ENCODE results near the gene SASS6. TPM values are rescaled to one million over a fixed set of nuclear protein-coding genes. Genes with fewer than 3 reads are reported as not detected.

SASS6 gene
- total and polyA plus RNA-seq, 2 donors (not counting 1 experiment from before 2014, with no cell fraction given), result 0.79 to 1.5 TPM

DNA sequence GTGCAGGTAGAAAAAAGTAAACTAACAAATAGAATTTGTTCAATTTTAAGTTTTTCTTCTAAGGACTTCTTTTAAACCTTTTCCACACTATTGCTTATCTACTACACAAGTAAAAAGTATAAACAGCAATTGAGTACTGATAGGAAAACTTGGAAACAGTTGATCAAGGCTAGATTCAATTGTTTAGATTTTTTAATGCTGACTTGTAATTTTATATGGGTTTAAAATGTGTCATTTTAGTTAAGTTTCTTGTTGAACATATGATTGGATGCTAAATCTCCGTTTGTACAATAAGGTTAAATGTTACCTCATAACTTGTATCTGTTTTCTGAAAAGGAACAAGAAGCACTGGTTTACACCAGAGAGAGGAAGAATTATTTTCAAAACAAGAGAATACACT lies 5.5 kb downstream of the SASS6 start:
- Histone ChIP-seq H3K4me1 (ENCODE audit: control insufficient read depth, extremely low read depth, insufficient read depth, low read length) (peaks cover 6% of the 10 kb centered on the region), H3K9ac (ENCODE audit: insufficient read depth, low read length) (no peak overlapping the region), H2AFZ (ENCODE audit: low read length) (no peak overlapping the region), H3K4me2 (ENCODE audit: extremely low read depth, insufficient read depth, low read length) (no peak overlapping the region), H3K36me3 (ENCODE audit: control insufficient read depth, insufficient read depth, low read length) (no peaks in the 10 kb centered on the region), H3K4me3 (replicated peaks in 1 of 4; ENCODE audit: control extremely low read depth in 1 of 4, insufficient read depth in 1 of 4, low read depth in 3 of 4, low read length in 4 of 4) (no peak overlapping the region), H3K27me3 (ENCODE audit: control insufficient read depth, insufficient read depth, low read length) (no peaks in the 10 kb centered on the region), H3K27ac (ENCODE audit: insufficient read depth, low read length) (no peak overlapping the region), H3K9me3 (ENCODE audit: control insufficient read depth, insufficient read depth, low read depth, low read length) (no peaks in the 10 kb centered on the region), H4K20me1 (ENCODE audit: control insufficient read depth, extremely low read depth, insufficient read depth, low read length) (no peaks in the 10 kb centered on the region), H3K79me2 (ENCODE audit: control insufficient read depth, insufficient read depth, low read length) (peaks cover 23% of the 10 kb centered on the region)
- DNase-seq (ENCODE audit: low read depth in 2 of 2), result no peak
- TF ChIP-seq EZH2 (IDR thresholded peaks at IDR 0.05; ENCODE audit: low read length, missing control alignments), result no peak
- TF ChIP-seq, protein P1, sequence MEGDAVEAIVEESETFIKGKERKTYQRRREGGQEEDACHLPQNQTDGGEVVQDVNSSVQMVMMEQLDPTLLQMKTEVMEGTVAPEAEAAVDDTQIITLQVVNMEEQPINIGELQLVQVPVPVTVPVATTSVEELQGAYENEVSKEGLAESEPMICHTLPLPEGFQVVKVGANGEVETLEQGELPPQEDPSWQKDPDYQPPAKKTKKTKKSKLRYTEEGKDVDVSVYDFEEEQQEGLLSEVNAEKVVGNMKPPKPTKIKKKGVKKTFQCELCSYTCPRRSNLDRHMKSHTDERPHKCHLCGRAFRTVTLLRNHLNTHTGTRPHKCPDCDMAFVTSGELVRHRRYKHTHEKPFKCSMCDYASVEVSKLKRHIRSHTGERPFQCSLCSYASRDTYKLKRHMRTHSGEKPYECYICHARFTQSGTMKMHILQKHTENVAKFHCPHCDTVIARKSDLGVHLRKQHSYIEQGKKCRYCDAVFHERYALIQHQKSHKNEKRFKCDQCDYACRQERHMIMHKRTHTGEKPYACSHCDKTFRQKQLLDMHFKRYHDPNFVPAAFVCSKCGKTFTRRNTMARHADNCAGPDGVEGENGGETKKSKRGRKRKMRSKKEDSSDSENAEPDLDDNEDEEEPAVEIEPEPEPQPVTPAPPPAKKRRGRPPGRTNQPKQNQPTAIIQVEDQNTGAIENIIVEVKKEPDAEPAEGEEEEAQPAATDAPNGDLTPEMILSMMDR (conservative IDR thresholded peaks at IDR 0.05 in 1 of 2, IDR thresholded peaks at IDR 0.05 in 1 of 2; ENCODE audit: low read depth in 1 of 2, low read length in 2 of 2), result no peak

DNA sequence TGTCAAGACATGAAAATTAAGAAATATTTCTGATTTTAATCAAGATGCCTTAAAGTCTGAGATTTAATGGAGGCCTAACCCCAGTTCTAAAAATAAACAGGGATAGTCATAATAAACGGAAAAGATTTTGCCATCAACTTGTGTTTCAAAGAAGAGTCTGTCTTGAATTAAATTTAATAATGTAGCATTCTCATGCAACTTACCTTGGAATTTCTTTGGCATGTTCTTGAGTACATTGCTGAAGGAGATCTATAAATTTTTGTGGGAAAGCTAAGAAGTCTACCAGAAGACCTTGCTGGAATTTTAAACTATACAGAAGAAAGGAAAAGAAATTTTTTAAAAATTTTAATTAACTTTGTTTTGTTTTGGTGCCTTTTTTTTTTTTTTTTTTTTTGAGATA lies 10.6 kb downstream of the SASS6 start:
- Histone ChIP-seq H3K4me3 (replicated peaks in 1 of 4; ENCODE audit: control extremely low read depth in 1 of 4, insufficient read depth in 1 of 4, low read depth in 3 of 4, low read length in 4 of 4) (no peak overlapping the region), H3K4me1 (ENCODE audit: control insufficient read depth, extremely low read depth, insufficient read depth, low read length) (no peaks in the 10 kb centered on the region), H3K36me3 (ENCODE audit: control insufficient read depth, insufficient read depth, low read length) (no peaks in the 10 kb centered on the region), H3K4me2 (ENCODE audit: extremely low read depth, insufficient read depth, low read length) (no peak overlapping the region), H2AFZ (ENCODE audit: low read length) (no peak overlapping the region), H3K9ac (ENCODE audit: insufficient read depth, low read length) (no peak overlapping the region), H3K79me2 (ENCODE audit: control insufficient read depth, insufficient read depth, low read length) (no peaks in the 10 kb centered on the region), H3K27me3 (ENCODE audit: control insufficient read depth, insufficient read depth, low read length) (no peaks in the 10 kb centered on the region), H4K20me1 (ENCODE audit: control insufficient read depth, extremely low read depth, insufficient read depth, low read length) (no peaks in the 10 kb centered on the region), H3K9me3 (ENCODE audit: control insufficient read depth, insufficient read depth, low read depth, low read length) (no peaks in the 10 kb centered on the region), H3K27ac (ENCODE audit: insufficient read depth, low read length) (no peak overlapping the region)
- DNase-seq (ENCODE audit: low read depth in 2 of 2), result no peak
- TF ChIP-seq EZH2 (IDR thresholded peaks at IDR 0.05; ENCODE audit: low read length, missing control alignments), result no peak
- TF ChIP-seq, protein P1 (conservative IDR thresholded peaks at IDR 0.05 in 1 of 2, IDR thresholded peaks at IDR 0.05 in 1 of 2; ENCODE audit: low read depth in 1 of 2, low read length in 2 of 2), result no peak

DNA sequence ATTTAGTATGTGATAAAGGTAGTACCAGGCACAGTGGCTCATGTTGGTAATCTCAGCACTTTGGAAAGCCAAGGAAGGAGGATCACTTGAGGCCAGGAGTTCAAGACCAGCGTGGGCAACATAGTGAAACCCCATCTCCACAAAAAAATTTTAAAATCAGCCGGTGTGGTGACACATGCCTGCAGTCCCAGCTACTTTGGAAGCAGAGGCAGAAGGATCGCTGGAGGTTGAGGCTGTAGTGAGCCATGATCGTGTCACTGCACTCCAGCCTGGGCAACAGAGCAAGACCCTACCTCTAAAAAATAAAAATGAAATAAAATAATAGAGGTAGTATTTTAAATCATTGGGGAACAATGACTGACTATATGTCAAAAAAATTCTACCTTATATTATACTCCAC lies 17.2 kb downstream of the SASS6 start:
- H3K4me2 ChIP-seq (ENCODE audit: extremely low read depth, insufficient read depth, low read length), result no peak overlapping the region
- no peaks in the 10 kb centered on the region for H3K36me3 ChIP-seq (ENCODE audit: control insufficient read depth, insufficient read depth, low read length)
- H3K27me3 ChIP-seq (ENCODE audit: control insufficient read depth, insufficient read depth, low read length), result no peaks in the 10 kb centered on the region
- no peak overlapping the region for H3K4me3 ChIP-seq (replicated peaks in 1 of 4; ENCODE audit: control extremely low read depth in 1 of 4, insufficient read depth in 1 of 4, low read depth in 3 of 4, low read length in 4 of 4)
- H3K9me3 ChIP-seq (ENCODE audit: control insufficient read depth, insufficient read depth, low read depth, low read length), result no peaks in the 10 kb centered on the region
- TF ChIP-seq EZH2 (IDR thresholded peaks at IDR 0.05; ENCODE audit: low read length, missing control alignments), result no peak
- TF ChIP-seq, protein P1 (conservative IDR thresholded peaks at IDR 0.05 in 1 of 2, IDR thresholded peaks at IDR 0.05 in 1 of 2; ENCODE audit: low read depth in 1 of 2, low read length in 2 of 2), result no peak
- H3K4me1 ChIP-seq (ENCODE audit: control insufficient read depth, extremely low read depth, insufficient read depth, low read length), result no peaks in the 10 kb centered on the region
- no peaks in the 10 kb centered on the region for H4K20me1 ChIP-seq (ENCODE audit: control insufficient read depth, extremely low read depth, insufficient read depth, low read length)
- no peak overlapping the region for H2AFZ ChIP-seq (ENCODE audit: low read length)
- no peak for DNase-seq (ENCODE audit: low read depth in 2 of 2)
- no peak overlapping the region for H3K27ac ChIP-seq (ENCODE audit: insufficient read depth, low read length)
- H3K79me2 ChIP-seq (ENCODE audit: control insufficient read depth, insufficient read depth, low read length), result no peaks in the 10 kb centered on the region
- no peak overlapping the region for H3K9ac ChIP-seq (ENCODE audit: insufficient read depth, low read length)

Data from fibroblast of lung (primary cell).